Measurements from ENCODE around the gene NRAS. TPM values are rescaled to one million over a fixed set of nuclear protein-coding genes. Genes with fewer than 3 reads are reported as not detected.
A peak's percentile ranks its signal among the peaks of the same experiment; 100 is the strongest.

Gene NRAS
- total and polyA plus RNA-seq, 2 experiments from 2014 or later = 38.7 to 70.7 TPM

DNA sequence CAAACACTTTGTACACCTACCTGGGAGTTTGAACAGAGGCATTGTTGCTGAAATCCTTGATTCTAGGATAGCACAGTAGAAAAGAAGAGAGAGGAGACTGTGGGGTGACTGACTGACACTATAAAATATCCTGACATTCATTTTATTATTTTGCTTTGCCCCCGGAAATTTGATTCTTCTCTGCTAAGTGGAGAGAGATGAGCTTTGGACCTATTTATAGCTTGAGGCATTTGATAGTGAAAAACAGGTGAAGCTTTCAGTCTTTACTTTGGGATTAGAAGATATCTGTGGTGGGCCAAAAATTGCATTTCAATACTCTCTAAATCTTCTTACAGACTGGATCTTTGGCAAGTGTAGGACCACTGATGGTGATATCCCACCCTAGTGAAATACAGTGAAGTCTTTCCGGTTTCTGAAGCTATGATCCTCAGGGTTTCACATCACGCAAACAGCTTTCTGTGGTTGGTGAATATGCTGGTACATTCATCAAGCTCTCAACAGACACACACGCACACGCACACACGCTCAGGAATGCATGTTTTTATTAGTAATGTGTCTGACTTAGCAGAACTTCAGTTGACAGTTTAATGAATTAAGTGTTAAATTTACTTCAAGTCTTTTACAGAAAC, 21.0 kb downstream of the NRAS start, which contains the start of gene AMPD1:
Gene AMPD1 (minus strand): TSS at position 117 of the 629 bp plus-strand sequence. CDS start 75 bp downstream, at position 42.
- Histone ChIP-seq H3K9me3 (ENCODE audit: low read depth) (no peaks in the 10 kb centered on the region), H3K36me3 (ENCODE audit: low read depth) (no peaks in the 10 kb centered on the region), H3F3A (ENCODE audit: insufficient read depth) (peaks cover under 1% of the 10 kb centered on the region; the same call in 1 of the 2 replicates), H3K4me3 (no peak within 1 kb of the TSS), H3K27me3 (replicated peaks; ENCODE audit: insufficient read depth) (no peaks in the 10 kb centered on the region), H3K9ac (no peak within 1 kb of the TSS), H3K9me2 (ENCODE audit: insufficient read depth) (no peaks in the 10 kb centered on the region), H2AFZ (no peak within 1 kb of the TSS), H3K27ac (no peak within 1 kb of the TSS), H3K79me2 (ENCODE audit: insufficient read depth) (no peaks in the 10 kb centered on the region), H3K4me2 (ENCODE audit: unreplicated experiment) (peak within 1 kb of the TSS; percentile 6), H3K4me1 (ENCODE audit: insufficient read depth) (peaks cover 20% of the 10 kb centered on the region), H4K20me1 (ENCODE audit: insufficient read depth) (no peaks in the 10 kb centered on the region)
- WGBS, 2 experiments (ENCODE audit: low coverage in 1 of 2, low lambda C conversion rate in 2 of 2, missing lambda C conversion rate in 2 of 2) = 26 to 29% methylated on average over 6 of the region's 6 CpGs
- TF ChIP-seq EZH2 (IDR thresholded peaks at IDR 0.05; ENCODE audit: insufficient read depth, poor library complexity, severe bottlenecking) (no peak), EZH2phosphoT487 (IDR thresholded peaks at IDR 0.05; ENCODE audit: insufficient read depth, low read depth) (peak; percentile 58; the same call in 1 of the 2 replicates)
- DNase-seq = peak; percentile 74
- in situ Hi-C loops (cut with MboI) = no loop called here

- TF ChIP-seq EZH2 (IDR thresholded peaks at IDR 0.05; ENCODE audit: insufficient read depth, poor library complexity, severe bottlenecking) (no peak), EZH2phosphoT487 (IDR thresholded peaks at IDR 0.05; ENCODE audit: insufficient read depth, low read depth) (no peak)
- H3K9ac ChIP-seq = no peak overlapping the region
- no peak overlapping the region for H3K4me2 ChIP-seq (ENCODE audit: unreplicated experiment)
- DNase-seq = no peak
- H3K27ac ChIP-seq = no peak overlapping the region
- in situ Hi-C loops (cut with MboI) = no loop called here
- H4K20me1 ChIP-seq (ENCODE audit: insufficient read depth) = no peaks in the 10 kb centered on the region
- no peaks in the 10 kb centered on the region for H3F3A ChIP-seq (ENCODE audit: insufficient read depth)
- H3K27me3 ChIP-seq (replicated peaks; ENCODE audit: insufficient read depth) = no peaks in the 10 kb centered on the region
- H3K79me2 ChIP-seq (ENCODE audit: insufficient read depth) = no peaks in the 10 kb centered on the region
- H3K36me3 ChIP-seq (ENCODE audit: low read depth) = no peaks in the 10 kb centered on the region
- H3K4me1 ChIP-seq (ENCODE audit: insufficient read depth) = peaks cover 12% of the 10 kb centered on the region
- no peaks in the 10 kb centered on the region for H3K9me3 ChIP-seq (ENCODE audit: low read depth)
- H3K9me2 ChIP-seq (ENCODE audit: insufficient read depth) = no peaks in the 10 kb centered on the region
- no peak overlapping the region for H2AFZ ChIP-seq
- WGBS, 2 experiments (ENCODE audit: low coverage in 1 of 2, low lambda C conversion rate in 2 of 2, missing lambda C conversion rate in 2 of 2) = 68 to 72% methylated on average over 9 of the region's 9 CpGs
- no peak overlapping the region for H3K4me3 ChIP-seq
Observed at GRCh38 chr1:114694540-114695310, 21.8 kb downstream of the NRAS start.

DNA sequence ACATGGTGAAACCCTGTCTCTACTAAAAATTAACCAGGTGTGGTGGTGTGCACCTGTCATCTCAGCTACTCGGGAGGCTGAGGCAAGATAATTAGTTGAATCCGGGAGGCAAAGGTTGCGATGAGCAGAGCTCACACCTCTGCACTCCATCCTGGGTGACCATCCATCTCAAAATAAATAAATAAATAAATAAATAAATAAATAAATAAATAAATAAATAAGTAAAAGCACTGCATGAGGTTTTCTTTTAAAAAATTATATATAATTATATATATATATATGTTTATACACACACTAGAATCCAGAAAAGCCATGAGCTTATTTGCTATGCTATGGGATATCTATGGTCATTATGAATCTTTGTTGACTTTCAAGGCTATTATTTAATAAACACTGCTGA, 23.6 kb downstream of the NRAS start:
- whole genome bisulfite sequencing, 2 experiments (ENCODE audit: low coverage in 1 of 2, low lambda C conversion rate in 2 of 2, missing lambda C conversion rate in 2 of 2) = 70 to 73% methylated on average over 3 of the region's 3 CpGs
- H3K36me3 ChIP-seq (ENCODE audit: low read depth) = no peaks in the 10 kb centered on the region
- no peak for DNase-seq

DNA sequence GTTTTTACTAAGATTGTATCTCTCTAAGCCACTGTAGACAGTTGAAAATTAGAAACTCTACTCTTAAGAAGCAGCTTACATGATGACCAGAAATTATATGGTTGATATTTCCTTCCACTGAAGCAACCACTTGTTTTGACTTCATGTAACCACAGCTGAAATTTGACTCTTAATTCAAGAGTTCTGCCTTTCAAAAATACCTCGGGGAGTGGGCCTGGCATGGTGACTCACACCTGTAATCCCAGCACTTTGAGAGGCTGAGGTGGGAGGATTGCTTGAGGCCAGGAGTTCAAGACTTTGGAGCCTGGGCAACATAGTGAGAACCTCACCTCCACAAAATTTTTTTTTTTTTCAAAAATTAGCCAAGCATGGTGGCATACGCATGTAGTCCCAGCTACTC, 25.5 kb downstream of the NRAS start:
- H3K36me3 ChIP-seq (ENCODE audit: low read depth) = no peaks in the 10 kb centered on the region
- no peak overlapping the region for H2AFZ ChIP-seq
- H3K79me2 ChIP-seq (ENCODE audit: insufficient read depth) = no peaks in the 10 kb centered on the region
- peaks cover 24% of the 10 kb centered on the region for H3K27me3 ChIP-seq (replicated peaks; ENCODE audit: insufficient read depth)
- in situ Hi-C loops (cut with MboI) = no loop called here
- no peak overlapping the region for H3K9ac ChIP-seq
- no peaks in the 10 kb centered on the region for H3K9me3 ChIP-seq (ENCODE audit: low read depth)
- TF ChIP-seq EZH2phosphoT487 (IDR thresholded peaks at IDR 0.05; ENCODE audit: insufficient read depth, low read depth) = no peak
- TF ChIP-seq EZH2 (IDR thresholded peaks at IDR 0.05; ENCODE audit: insufficient read depth, poor library complexity, severe bottlenecking) = no peak
- H3K4me1 ChIP-seq (ENCODE audit: insufficient read depth) = peaks cover 9% of the 10 kb centered on the region
- H3K27ac ChIP-seq = no peak overlapping the region
- no peak overlapping the region for H3K4me2 ChIP-seq (ENCODE audit: unreplicated experiment)
- H3K4me3 ChIP-seq = no peak overlapping the region
- no peaks in the 10 kb centered on the region for H3F3A ChIP-seq (ENCODE audit: insufficient read depth)
- no peaks in the 10 kb centered on the region for H3K9me2 ChIP-seq (ENCODE audit: insufficient read depth)
- whole genome bisulfite sequencing, 2 experiments (ENCODE audit: low coverage in 1 of 2, low lambda C conversion rate in 2 of 2, missing lambda C conversion rate in 2 of 2) = 53 to 61% methylated on average over 2 of the region's 2 CpGs
- H4K20me1 ChIP-seq (ENCODE audit: insufficient read depth) = no peaks in the 10 kb centered on the region
- no peak for DNase-seq

More for the DNA sequence above, 23.6 kb downstream of the NRAS start:
- Histone ChIP-seq H3K9me3 (ENCODE audit: low read depth) (no peaks in the 10 kb centered on the region), H3K9me2 (ENCODE audit: insufficient read depth) (no peaks in the 10 kb centered on the region), H3F3A (ENCODE audit: insufficient read depth) (no peaks in the 10 kb centered on the region), H3K27ac (no peak overlapping the region), H3K27me3 (replicated peaks; ENCODE audit: insufficient read depth) (peaks cover 11% of the 10 kb centered on the region), H2AFZ (no peak overlapping the region), H3K79me2 (ENCODE audit: insufficient read depth) (no peaks in the 10 kb centered on the region), H3K4me2 (ENCODE audit: unreplicated experiment) (no peak overlapping the region), H3K9ac (no peak overlapping the region), H3K4me1 (ENCODE audit: insufficient read depth) (peaks cover 11% of the 10 kb centered on the region), H4K20me1 (ENCODE audit: insufficient read depth) (no peaks in the 10 kb centered on the region), H3K4me3 (no peak overlapping the region)
- TF ChIP-seq EZH2 (IDR thresholded peaks at IDR 0.05; ENCODE audit: insufficient read depth, poor library complexity, severe bottlenecking) (no peak), EZH2phosphoT487 (IDR thresholded peaks at IDR 0.05; ENCODE audit: insufficient read depth, low read depth) (no peak)
- in situ Hi-C loops (cut with MboI) = no loop called here

All from GM23248 (cell line).